HepG2 (cell line): ENCODE results near the gene ATP10A. TPM values are rescaled to one million over a fixed set of nuclear protein-coding genes. Genes with fewer than 3 reads are reported as not detected.

Experiments
- GATAD2A ChIP-seq: IDR thresholded peaks from 2 replicates; pipeline ENCODE4 v1.6.1; 2016
- MED1 ChIP-seq: sonication (generic); formaldehyde crosslinking; IDR thresholded peaks from 2 replicates; pipeline ENCODE4 v1.4.0; 2020; ENCODE audit warnings: missing genetic modification reagents
- SALL1 ChIP-seq: sonication (generic); formaldehyde crosslinking; IDR thresholded peaks from 2 replicates; pipeline ENCODE4 v1.8.0; 2022; ENCODE audit warnings: mild to moderate bottlenecking, missing genetic modification reagents
- SNAPC4 ChIP-seq: sonication (generic); formaldehyde crosslinking; IDR thresholded peaks from 2 replicates; pipeline ENCODE4 v1.4.0; 2020; ENCODE audit warnings: mild to moderate bottlenecking, missing genetic modification reagents
- TCF7 ChIP-seq: sonication (generic); IDR thresholded peaks from 2 replicates; pipeline ENCODE4 v1.6.1; 2016; ENCODE audit warnings: antibody characterized with exemption, low read depth
- YEATS2 ChIP-seq: sonication (generic); formaldehyde crosslinking; IDR thresholded peaks from 2 replicates; pipeline ENCODE4 v1.4.0; 2020; ENCODE audit warnings: missing genetic modification reagents, borderline replicate concordance
- ZNF263 ChIP-seq: sonication (generic); formaldehyde crosslinking; IDR thresholded peaks from 2 replicates; pipeline ENCODE4 v1.4.0; 2020; ENCODE audit warnings: missing genetic modification reagents
- ZNF296 ChIP-seq: sonication (generic); formaldehyde crosslinking; conservative IDR thresholded peaks from 2 replicates; pipeline ENCODE4 v1.5.0; 2020; ENCODE audit warnings: mild to moderate bottlenecking, missing genetic modification reagents
- polyA plus RNA-seq, 8 experiments: library from polyadenylated mRNA; depleted of rRNA in 3 of 8; stranded (reverse) in 7 of 8; unstranded in 1 of 8; fragments of >200 nt; fragmentation: Illumina TruSeq in 4 of 8; extraction: Trizol in 4 of 8; gene quantifications; 2 replicates each; pipeline versions ENCODE4 v1.2.1 to v1.2.3, GENCODE V29; 2011 to 2016; ENCODE audit warnings: low read depth in 4 of 8, missing spikeins in 1 of 8, mixed read lengths in 1 of 8; ENCODE audit not compliant: insufficient read depth in 1 of 8
- total RNA-seq, 5 experiments: library from RNA; depleted of rRNA; stranded (reverse); fragments of >200 nt; fragmentation: Illumina TruSeq; extraction: Trizol; gene quantifications; 2 replicates each; pipeline ENCODE4 v1.2.3, GENCODE V29; 2016; ENCODE audit warnings: low read depth in 1 of 5
- TF ChIP-seq, protein P1 (sequence below): IDR thresholded peaks from 2 replicates; pipeline ENCODE4 v1.6.1; 2012; ENCODE audit warnings: inconsistent platforms
- TF ChIP-seq, protein P2 (sequence below): IDR thresholded peaks from 2 replicates; pipeline ENCODE4 v1.4.0; 2020; ENCODE audit warnings: mild to moderate bottlenecking, missing genetic modification reagents
- TF ChIP-seq, protein P3 (sequence below): IDR thresholded peaks from 2 replicates; pipeline ENCODE4 v1.6.1; 2016; ENCODE audit warnings: control low read depth
- TF ChIP-seq, protein P4 (sequence below): sonication (generic); formaldehyde crosslinking; IDR thresholded peaks from 2 replicates; pipeline ENCODE4 v1.4.0; 2020; ENCODE audit warnings: mild to moderate bottlenecking, missing genetic modification reagents
- TF ChIP-seq, protein P5 (sequence below): sonication (generic); formaldehyde crosslinking; conservative IDR thresholded peaks from 2 replicates; pipeline ENCODE4 v1.4.0; 2020; ENCODE audit warnings: mild to moderate bottlenecking, missing genetic modification reagents, moderate library complexity
- TF ChIP-seq, protein P6 (sequence below): sonication (generic); formaldehyde crosslinking; IDR thresholded peaks from 2 replicates; pipeline ENCODE4 v1.8.0; 2022; ENCODE audit warnings: low read depth, missing genetic modification reagents

ATP10A gene
- total and polyA plus RNA-seq, 2 of the 13 experiments (the other 11 are each of a cell fraction or from before 2014, with no cell fraction given) = 0.58 to 4.2 TPM

GRCh38 chr15:25773248-25773647 lies 89.9 kb downstream of the ATP10A start (continued):
- TF ChIP-seq, protein P1, sequence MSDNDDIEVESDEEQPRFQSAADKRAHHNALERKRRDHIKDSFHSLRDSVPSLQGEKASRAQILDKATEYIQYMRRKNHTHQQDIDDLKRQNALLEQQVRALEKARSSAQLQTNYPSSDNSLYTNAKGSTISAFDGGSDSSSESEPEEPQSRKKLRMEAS = 0 out of 2 replicates have a peak, but pooled peaks have one; percentile 20
- TF ChIP-seq YEATS2 (CRISPR knock-in tag) (no peak), SALL1 (CRISPR knock-in tag) (0 out of 2 replicates have a peak, but pooled peaks have one; percentile 22), SNAPC4 (no peak), ZNF263 (CRISPR knock-in tag) (peak; percentile 92), GATAD2A (peak; percentile 32; the same call in 1 of the 2 replicates), ZNF296 (CRISPR knock-in tag) (no peak), TCF7 (peak; percentile 42; the same call in 1 of the 2 replicates), MED1 (CRISPR knock-in tag) (peak; percentile 72)
- TF ChIP-seq, protein P2, sequence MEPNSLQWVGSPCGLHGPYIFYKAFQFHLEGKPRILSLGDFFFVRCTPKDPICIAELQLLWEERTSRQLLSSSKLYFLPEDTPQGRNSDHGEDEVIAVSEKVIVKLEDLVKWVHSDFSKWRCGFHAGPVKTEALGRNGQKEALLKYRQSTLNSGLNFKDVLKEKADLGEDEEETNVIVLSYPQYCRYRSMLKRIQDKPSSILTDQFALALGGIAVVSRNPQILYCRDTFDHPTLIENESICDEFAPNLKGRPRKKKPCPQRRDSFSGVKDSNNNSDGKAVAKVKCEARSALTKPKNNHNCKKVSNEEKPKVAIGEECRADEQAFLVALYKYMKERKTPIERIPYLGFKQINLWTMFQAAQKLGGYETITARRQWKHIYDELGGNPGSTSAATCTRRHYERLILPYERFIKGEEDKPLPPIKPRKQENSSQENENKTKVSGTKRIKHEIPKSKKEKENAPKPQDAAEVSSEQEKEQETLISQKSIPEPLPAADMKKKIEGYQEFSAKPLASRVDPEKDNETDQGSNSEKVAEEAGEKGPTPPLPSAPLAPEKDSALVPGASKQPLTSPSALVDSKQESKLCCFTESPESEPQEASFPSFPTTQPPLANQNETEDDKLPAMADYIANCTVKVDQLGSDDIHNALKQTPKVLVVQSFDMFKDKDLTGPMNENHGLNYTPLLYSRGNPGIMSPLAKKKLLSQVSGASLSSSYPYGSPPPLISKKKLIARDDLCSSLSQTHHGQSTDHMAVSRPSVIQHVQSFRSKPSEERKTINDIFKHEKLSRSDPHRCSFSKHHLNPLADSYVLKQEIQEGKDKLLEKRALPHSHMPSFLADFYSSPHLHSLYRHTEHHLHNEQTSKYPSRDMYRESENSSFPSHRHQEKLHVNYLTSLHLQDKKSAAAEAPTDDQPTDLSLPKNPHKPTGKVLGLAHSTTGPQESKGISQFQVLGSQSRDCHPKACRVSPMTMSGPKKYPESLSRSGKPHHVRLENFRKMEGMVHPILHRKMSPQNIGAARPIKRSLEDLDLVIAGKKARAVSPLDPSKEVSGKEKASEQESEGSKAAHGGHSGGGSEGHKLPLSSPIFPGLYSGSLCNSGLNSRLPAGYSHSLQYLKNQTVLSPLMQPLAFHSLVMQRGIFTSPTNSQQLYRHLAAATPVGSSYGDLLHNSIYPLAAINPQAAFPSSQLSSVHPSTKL (CRISPR knock-in tag) = peak; percentile 66
- TF ChIP-seq, protein P3, sequence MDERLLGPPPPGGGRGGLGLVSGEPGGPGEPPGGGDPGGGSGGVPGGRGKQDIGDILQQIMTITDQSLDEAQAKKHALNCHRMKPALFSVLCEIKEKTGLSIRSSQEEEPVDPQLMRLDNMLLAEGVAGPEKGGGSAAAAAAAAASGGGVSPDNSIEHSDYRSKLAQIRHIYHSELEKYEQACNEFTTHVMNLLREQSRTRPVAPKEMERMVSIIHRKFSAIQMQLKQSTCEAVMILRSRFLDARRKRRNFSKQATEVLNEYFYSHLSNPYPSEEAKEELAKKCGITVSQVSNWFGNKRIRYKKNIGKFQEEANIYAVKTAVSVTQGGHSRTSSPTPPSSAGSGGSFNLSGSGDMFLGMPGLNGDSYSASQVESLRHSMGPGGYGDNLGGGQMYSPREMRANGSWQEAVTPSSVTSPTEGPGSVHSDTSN (CRISPR knock-in tag) = no peak
- TF ChIP-seq, protein P4, sequence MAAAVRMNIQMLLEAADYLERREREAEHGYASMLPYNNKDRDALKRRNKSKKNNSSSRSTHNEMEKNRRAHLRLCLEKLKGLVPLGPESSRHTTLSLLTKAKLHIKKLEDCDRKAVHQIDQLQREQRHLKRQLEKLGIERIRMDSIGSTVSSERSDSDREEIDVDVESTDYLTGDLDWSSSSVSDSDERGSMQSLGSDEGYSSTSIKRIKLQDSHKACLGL = no peak
- TF ChIP-seq, protein P5, sequence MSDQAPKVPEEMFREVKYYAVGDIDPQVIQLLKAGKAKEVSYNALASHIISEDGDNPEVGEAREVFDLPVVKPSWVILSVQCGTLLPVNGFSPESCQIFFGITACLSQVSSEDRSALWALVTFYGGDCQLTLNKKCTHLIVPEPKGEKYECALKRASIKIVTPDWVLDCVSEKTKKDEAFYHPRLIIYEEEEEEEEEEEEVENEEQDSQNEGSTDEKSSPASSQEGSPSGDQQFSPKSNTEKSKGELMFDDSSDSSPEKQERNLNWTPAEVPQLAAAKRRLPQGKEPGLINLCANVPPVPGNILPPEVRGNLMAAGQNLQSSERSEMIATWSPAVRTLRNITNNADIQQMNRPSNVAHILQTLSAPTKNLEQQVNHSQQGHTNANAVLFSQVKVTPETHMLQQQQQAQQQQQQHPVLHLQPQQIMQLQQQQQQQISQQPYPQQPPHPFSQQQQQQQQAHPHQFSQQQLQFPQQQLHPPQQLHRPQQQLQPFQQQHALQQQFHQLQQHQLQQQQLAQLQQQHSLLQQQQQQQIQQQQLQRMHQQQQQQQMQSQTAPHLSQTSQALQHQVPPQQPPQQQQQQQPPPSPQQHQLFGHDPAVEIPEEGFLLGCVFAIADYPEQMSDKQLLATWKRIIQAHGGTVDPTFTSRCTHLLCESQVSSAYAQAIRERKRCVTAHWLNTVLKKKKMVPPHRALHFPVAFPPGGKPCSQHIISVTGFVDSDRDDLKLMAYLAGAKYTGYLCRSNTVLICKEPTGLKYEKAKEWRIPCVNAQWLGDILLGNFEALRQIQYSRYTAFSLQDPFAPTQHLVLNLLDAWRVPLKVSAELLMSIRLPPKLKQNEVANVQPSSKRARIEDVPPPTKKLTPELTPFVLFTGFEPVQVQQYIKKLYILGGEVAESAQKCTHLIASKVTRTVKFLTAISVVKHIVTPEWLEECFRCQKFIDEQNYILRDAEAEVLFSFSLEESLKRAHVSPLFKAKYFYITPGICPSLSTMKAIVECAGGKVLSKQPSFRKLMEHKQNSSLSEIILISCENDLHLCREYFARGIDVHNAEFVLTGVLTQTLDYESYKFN (CRISPR knock-in tag) = peak; percentile 69
- TF ChIP-seq, protein P6, sequence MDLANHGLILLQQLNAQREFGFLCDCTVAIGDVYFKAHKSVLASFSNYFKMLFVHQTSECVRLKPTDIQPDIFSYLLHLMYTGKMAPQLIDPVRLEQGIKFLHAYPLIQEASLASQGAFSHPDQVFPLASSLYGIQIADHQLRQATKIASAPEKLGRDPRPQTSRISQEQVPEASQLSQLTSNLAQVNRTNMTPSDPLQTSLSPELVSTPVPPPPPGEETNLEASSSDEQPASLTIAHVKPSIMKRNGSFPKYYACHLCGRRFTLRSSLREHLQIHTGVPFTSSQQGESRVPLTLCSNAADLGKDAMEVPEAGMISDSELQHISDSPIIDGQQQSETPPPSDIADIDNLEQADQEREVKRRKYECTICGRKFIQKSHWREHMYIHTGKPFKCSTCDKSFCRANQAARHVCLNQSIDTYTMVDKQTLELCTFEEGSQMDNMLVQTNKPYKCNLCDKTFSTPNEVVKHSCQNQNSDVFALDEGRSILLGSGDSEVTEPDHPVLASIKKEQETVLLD (CRISPR knock-in tag) = no peak
